ENCODE results near the gene SLAIN1.

Gene SLAIN1

DNA sequence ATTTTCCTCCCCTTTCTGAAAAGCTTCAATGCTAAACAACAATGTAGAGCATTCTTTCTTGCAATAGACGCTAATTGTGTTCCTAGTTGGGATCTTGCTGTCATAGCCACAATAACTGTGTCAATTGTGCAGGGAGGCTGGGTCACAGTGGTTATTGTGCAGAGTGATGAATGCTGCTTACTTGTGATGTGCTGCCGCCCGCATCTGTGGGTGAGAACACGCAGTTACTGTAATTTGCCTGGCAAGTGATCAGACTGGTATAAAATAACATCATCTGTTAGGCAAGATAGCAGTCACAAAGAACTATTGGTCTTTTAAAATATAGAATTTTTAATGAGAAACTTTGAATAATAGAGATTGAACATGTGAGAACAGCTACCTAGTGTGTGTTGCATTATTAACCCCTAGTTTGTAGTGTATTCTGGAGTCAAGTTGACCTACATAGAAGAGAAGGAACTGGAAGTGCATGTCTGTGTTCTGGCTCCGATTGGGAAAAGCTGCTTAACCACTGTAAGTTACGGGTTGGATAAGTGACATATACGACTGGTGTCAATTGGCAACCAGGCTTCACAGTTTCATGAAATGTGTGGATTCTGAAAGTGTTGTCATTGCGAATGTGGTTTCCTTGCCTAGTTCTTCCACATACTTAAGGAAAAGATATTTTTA is 43.6 kb downstream of the SLAIN1 start:
- Histone ChIP-seq H3K27me3 (ENCODE audit: control insufficient read depth, insufficient read depth, low read length) (no peaks in the 10 kb centered on the region), H3K27ac (ENCODE audit: low read depth, low read length) (no peak overlapping the region), H3K9ac (ENCODE audit: low read length) (no peak overlapping the region), H3K4me1 (ENCODE audit: control insufficient read depth, insufficient read depth, low read length) (no peaks in the 10 kb centered on the region), H3K36me3 (ENCODE audit: control insufficient read depth, insufficient read depth, low read length) (no peaks in the 10 kb centered on the region), H3K4me3 (ENCODE audit: low read length) (no peak overlapping the region)

- Histone ChIP-seq H3K4me1 (ENCODE audit: control insufficient read depth, insufficient read depth, low read length) (no peaks in the 10 kb centered on the region), H3K9ac (ENCODE audit: low read length) (no peak overlapping the region), H3K27me3 (ENCODE audit: control insufficient read depth, insufficient read depth, low read length) (no peaks in the 10 kb centered on the region), H3K4me3 (ENCODE audit: low read length) (no peak overlapping the region), H3K27ac (ENCODE audit: low read depth, low read length) (no peak overlapping the region), H3K36me3 (ENCODE audit: control insufficient read depth, insufficient read depth, low read length) (no peaks in the 10 kb centered on the region)
Measured at GRCh38 chr13:77741597-77741972, 44.1 kb downstream of the SLAIN1 start.

DNA sequence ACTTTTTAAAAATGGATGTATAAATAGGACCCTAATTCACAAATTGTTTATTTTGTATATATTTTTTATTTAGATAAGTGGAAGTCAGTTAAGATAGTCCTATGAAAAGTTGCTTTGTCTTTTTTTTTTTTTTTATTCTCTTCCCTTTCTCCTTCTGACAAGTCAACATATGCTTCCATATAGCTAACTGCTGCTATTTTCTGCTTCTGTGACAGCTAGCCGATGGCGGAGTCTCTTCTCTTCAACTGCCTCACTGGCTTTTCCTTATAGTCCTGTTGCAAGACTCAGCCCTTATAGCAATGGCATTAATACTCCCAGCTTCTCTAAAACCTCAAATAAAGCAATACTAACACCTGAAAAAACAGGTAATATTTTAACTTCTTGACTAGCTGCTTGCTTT is 45.3 kb downstream of the SLAIN1 start:
- H3K27ac ChIP-seq (ENCODE audit: low read depth, low read length), result no peak overlapping the region
- H3K4me3 ChIP-seq (ENCODE audit: low read length), result no peak overlapping the region
- H3K36me3 ChIP-seq (ENCODE audit: control insufficient read depth, insufficient read depth, low read length), result no peaks in the 10 kb centered on the region
- no peaks in the 10 kb centered on the region for H3K27me3 ChIP-seq (ENCODE audit: control insufficient read depth, insufficient read depth, low read length)
- no peak overlapping the region for H3K9ac ChIP-seq (ENCODE audit: low read length)
- no peaks in the 10 kb centered on the region for H3K4me1 ChIP-seq (ENCODE audit: control insufficient read depth, insufficient read depth, low read length)

DNA sequence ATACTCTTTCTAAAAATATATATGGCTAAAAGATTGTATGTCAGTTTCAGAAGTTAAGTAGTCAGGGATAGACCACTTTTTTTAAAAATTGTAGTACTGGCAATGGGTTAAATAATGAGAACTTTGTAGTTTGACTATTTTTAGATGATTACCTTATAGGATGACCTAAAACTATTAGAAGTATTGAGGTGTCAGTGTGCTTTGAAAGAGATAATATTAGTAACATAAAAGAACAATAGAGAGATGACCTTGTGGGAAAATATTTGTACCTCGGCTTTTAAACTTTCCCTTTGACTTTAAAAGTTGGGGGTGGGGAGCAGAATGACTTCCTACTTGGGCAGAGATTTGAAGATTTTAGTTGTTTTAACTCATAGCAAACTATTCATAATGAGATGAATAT is 48.3 kb downstream of the SLAIN1 start:
- no peaks in the 10 kb centered on the region for H3K36me3 ChIP-seq (ENCODE audit: control insufficient read depth, insufficient read depth, low read length)
- H3K9ac ChIP-seq (ENCODE audit: low read length), result no peak overlapping the region
- H3K4me1 ChIP-seq (ENCODE audit: control insufficient read depth, insufficient read depth, low read length), result no peaks in the 10 kb centered on the region
- no peaks in the 10 kb centered on the region for H3K27me3 ChIP-seq (ENCODE audit: control insufficient read depth, insufficient read depth, low read length)
- H3K27ac ChIP-seq (ENCODE audit: low read depth, low read length), result no peak overlapping the region
- no peak overlapping the region for H3K4me3 ChIP-seq (ENCODE audit: low read length)

DNA sequence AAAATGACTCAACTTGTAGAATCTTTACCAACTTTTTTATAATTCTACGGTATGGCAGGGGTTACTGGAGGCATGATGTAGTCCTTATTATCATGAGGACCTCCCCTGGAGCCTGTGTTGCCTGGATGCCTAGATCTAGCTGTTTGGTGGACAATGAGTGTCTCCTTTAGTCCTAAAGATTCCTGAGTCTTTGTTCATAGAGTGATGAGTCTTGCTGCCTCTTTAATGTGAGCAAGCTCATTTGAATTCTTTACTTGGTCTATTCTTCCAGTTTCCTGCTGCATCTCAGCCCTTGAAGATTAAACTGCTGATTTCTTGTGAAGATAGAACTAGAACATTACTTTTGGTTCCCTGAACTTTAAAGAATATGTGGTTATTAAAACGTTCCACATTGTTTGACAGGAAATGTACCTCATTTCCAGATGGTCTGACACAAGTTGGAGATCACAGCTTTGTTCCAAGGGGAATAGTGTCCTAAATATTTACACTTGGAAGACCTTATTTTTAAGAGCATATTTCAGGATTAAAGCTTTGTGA is 51.9 kb downstream of the SLAIN1 start:
- no peak overlapping the region for H3K4me3 ChIP-seq (ENCODE audit: low read length)
- H3K27me3 ChIP-seq (ENCODE audit: control insufficient read depth, insufficient read depth, low read length), result no peaks in the 10 kb centered on the region
- no peaks in the 10 kb centered on the region for H3K36me3 ChIP-seq (ENCODE audit: control insufficient read depth, insufficient read depth, low read length)
- no peak overlapping the region for H3K9ac ChIP-seq (ENCODE audit: low read length)
- H3K27ac ChIP-seq (ENCODE audit: low read depth, low read length), result no peak overlapping the region
- no peaks in the 10 kb centered on the region for H3K4me1 ChIP-seq (ENCODE audit: control insufficient read depth, insufficient read depth, low read length)

DNA sequence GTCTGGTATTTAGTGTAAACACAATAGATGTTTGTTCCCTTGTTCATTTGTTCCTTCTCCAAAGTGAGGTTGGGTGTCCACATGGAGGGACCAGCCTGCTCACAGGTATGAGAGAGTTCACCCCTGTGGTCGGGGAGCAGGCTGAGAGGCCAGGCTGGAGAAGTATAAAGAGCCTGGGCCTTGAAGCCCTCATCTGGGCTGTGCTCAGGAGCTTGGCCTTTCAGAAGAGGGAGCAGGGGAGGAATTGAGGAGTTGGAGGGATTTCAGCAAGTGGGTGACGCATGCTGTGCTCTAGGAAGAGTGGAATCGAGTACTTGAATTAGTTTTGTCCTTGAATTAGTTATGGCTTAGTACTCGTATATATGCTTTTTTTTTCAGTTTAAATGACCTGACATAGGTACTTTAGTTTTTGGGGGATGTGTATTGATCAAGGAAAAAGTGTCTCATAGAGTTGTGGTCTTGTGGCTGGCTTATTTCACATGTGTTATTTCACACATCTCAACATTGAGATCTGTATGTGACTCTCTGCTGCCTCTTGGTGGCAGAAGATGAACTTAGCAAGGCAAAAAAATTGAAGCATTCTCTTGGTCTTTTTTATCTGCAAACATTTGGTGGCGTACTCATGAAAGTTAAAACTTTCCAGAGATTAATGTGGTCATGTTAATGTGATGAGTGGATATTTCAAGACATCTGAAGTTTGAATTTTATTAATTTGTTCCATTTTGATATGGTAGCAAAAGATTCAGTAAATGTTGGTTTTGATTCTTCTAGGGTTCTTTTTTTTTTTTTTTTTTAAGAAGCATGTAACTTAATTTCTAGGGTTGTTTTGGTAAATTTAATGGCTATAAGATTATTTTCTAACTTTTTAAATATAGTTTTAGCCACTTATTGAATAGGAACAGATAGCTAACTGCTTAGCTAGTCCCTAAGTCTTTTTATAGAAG is 54.3 kb downstream of the SLAIN1 start:
- no peak overlapping the region for H3K27ac ChIP-seq (ENCODE audit: low read depth, low read length)
- no peaks in the 10 kb centered on the region for H3K36me3 ChIP-seq (ENCODE audit: control insufficient read depth, insufficient read depth, low read length)
- H3K4me3 ChIP-seq (ENCODE audit: low read length), result no peak overlapping the region
- H3K27me3 ChIP-seq (ENCODE audit: control insufficient read depth, insufficient read depth, low read length), result no peaks in the 10 kb centered on the region
- no peaks in the 10 kb centered on the region for H3K4me1 ChIP-seq (ENCODE audit: control insufficient read depth, insufficient read depth, low read length)
- no peak overlapping the region for H3K9ac ChIP-seq (ENCODE audit: low read length)

DNA sequence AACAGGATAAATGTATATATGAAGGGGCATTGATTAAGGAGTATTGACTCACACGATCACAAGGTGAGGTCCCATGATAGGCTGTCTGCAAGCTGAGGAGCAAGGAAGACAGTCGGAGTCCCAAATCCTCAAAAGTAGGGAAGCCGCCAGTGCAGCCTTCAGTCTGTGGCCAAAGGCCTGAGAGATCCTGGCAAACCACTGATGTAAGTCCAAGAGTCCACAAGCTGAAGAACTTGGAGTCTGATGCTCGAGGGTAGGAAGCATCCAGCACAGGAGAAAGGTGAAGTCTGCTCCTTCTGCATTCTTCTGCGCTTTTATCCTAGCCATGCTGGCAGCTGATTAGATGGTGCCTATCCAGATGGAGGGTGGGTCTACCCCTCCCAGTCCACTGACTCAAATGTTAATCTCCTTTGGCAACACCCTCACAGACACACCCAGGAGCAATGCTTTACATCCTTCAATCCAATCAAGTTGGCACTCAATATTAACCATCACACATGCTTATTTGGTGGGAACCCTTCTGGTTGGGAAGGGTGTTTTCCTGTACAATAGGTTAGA is 55.1 kb downstream of the SLAIN1 start:
- Histone ChIP-seq H3K27me3 (ENCODE audit: control insufficient read depth, insufficient read depth, low read length) (no peaks in the 10 kb centered on the region), H3K4me1 (ENCODE audit: control insufficient read depth, insufficient read depth, low read length) (no peaks in the 10 kb centered on the region), H3K4me3 (ENCODE audit: low read length) (no peak overlapping the region), H3K27ac (ENCODE audit: low read depth, low read length) (no peak overlapping the region), H3K36me3 (ENCODE audit: control insufficient read depth, insufficient read depth, low read length) (no peaks in the 10 kb centered on the region), H3K9ac (ENCODE audit: low read length) (no peak overlapping the region)

DNA sequence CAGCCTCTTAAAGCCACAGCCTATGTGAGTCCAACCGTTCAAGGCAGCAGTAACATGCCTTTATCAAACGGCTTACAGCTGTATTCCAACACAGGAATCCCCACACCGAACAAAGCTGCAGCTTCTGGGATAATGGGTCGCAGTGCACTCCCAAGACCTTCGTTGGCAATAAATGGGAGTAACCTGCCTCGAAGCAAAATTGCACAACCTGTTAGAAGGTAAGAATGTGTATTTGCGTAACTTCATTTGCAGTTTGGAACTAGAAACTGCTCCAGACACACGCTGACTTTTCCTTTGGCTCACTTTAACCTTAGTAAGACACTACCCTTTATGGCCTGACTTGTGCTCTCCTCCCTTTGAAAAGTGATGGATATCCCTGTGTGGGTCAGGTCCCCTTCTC is 63.4 kb downstream of the SLAIN1 start:
- Histone ChIP-seq H3K4me3 (ENCODE audit: low read length) (no peak overlapping the region), H3K9ac (ENCODE audit: low read length) (no peak overlapping the region), H3K27ac (ENCODE audit: low read depth, low read length) (no peak overlapping the region), H3K27me3 (ENCODE audit: control insufficient read depth, insufficient read depth, low read length) (no peaks in the 10 kb centered on the region), H3K4me1 (ENCODE audit: control insufficient read depth, insufficient read depth, low read length) (no peaks in the 10 kb centered on the region), H3K36me3 (ENCODE audit: control insufficient read depth, insufficient read depth, low read length) (no peaks in the 10 kb centered on the region)

DNA sequence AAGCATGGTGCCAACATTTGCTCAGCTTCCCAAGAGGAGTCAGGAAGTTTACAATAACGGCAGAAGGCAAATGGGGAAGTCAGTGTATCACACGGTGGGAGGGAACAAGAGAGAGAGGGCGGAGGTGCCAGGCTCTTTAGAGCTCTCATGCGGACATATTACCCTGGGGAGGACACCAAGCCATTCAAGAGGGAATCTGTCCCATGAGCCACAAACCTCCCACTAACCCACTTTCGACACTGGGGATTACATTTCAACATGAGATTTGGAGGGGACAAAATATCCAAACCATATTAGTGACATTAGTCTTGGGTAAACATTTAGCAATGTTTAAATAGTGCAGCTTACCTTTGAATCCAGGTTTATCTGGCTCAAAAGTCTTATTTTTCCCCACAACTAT is 69.9 kb downstream of the SLAIN1 start:
- no peaks in the 10 kb centered on the region for H3K27me3 ChIP-seq (ENCODE audit: control insufficient read depth, insufficient read depth, low read length)
- no peak overlapping the region for H3K9ac ChIP-seq (ENCODE audit: low read length)
- H3K4me3 ChIP-seq (ENCODE audit: low read length), result no peak overlapping the region
- no peaks in the 10 kb centered on the region for H3K4me1 ChIP-seq (ENCODE audit: control insufficient read depth, insufficient read depth, low read length)
- no peaks in the 10 kb centered on the region for H3K36me3 ChIP-seq (ENCODE audit: control insufficient read depth, insufficient read depth, low read length)
- H3K27ac ChIP-seq (ENCODE audit: low read depth, low read length), result no peak overlapping the region

DNA sequence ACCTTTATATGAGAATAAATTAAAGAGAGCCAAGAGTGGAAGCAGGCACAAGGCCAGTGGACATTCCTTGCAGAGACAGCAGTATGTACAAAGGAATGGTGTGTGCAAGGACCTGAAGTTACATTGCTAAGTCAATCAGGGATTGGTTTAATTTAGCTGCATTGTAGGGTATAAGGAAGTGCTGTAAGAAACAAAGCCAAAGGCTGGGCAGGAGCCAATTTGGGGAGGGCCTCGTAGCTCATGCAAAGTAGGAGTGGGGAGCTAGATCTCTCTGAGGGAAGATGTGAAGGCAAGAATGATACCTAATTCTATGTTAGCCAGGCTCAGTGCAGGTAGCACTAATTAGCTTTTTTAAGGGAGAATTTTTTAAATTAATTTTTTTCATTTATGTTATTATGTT is 76.7 kb downstream of the SLAIN1 start:
- no peak overlapping the region for H3K4me3 ChIP-seq (ENCODE audit: low read length)
- H3K36me3 ChIP-seq (ENCODE audit: control insufficient read depth, insufficient read depth, low read length), result no peaks in the 10 kb centered on the region
- no peak overlapping the region for H3K9ac ChIP-seq (ENCODE audit: low read length)
- H3K27ac ChIP-seq (ENCODE audit: low read depth, low read length), result no peak overlapping the region
- H3K27me3 ChIP-seq (ENCODE audit: control insufficient read depth, insufficient read depth, low read length), result no peaks in the 10 kb centered on the region
- no peaks in the 10 kb centered on the region for H3K4me1 ChIP-seq (ENCODE audit: control insufficient read depth, insufficient read depth, low read length)

- H3K4me1 ChIP-seq (ENCODE audit: control insufficient read depth, insufficient read depth, low read length), result no peaks in the 10 kb centered on the region
- H3K36me3 ChIP-seq (ENCODE audit: control insufficient read depth, insufficient read depth, low read length), result no peaks in the 10 kb centered on the region
- H3K27me3 ChIP-seq (ENCODE audit: control insufficient read depth, insufficient read depth, low read length), result no peaks in the 10 kb centered on the region
- no peak overlapping the region for H3K9ac ChIP-seq (ENCODE audit: low read length)
- H3K4me3 ChIP-seq (ENCODE audit: low read length), result no peak overlapping the region
- no peak overlapping the region for H3K27ac ChIP-seq (ENCODE audit: low read depth, low read length)
Measured at GRCh38 chr13:77776704-77777103, 79.2 kb downstream of the SLAIN1 start.

- H3K36me3 ChIP-seq (ENCODE audit: control insufficient read depth, insufficient read depth, low read length), result no peaks in the 10 kb centered on the region
- no peak overlapping the region for H3K9ac ChIP-seq (ENCODE audit: low read length)
- no peaks in the 10 kb centered on the region for H3K4me1 ChIP-seq (ENCODE audit: control insufficient read depth, insufficient read depth, low read length)
- no peaks in the 10 kb centered on the region for H3K27me3 ChIP-seq (ENCODE audit: control insufficient read depth, insufficient read depth, low read length)
- H3K27ac ChIP-seq (ENCODE audit: low read depth, low read length), result no peak overlapping the region
- no peak overlapping the region for H3K4me3 ChIP-seq (ENCODE audit: low read length)
Measured at GRCh38 chr13:77779552-77780272, 82.2 kb downstream of the SLAIN1 start.

All from rectal smooth muscle tissue (tissue), 1 donor.